K562 (cell line): ENCODE measurements around the gene LRFN2. TPM values are rescaled to one million over a fixed set of nuclear protein-coding genes. Genes with fewer than 3 reads are reported as not detected.

Source experiments
- ATAC-seq: fragments of 200-7000 bp; cut with Tn5 transposase; 3 replicates; pipeline ENCODE4 v1.9.1; 2020; ENCODE audit warnings: moderate library complexity
- BruUV-seq: library from RNA; stranded (reverse); fragments of 400-500 nt; replicated peaks from 2 replicates; lab custom pipeline; 2021; lab: Mats Ljungman, UMichigan
- CTCF ChIA-PET: fragments of 300-600 bp; formaldehyde crosslinking; extraction: SDS; loops from one replicate; lab custom pipeline; 2021; ENCODE audit warnings: low intra/inter-chr PET ratio; lab: Yijun Ruan, JAX
- POLR2A ChIA-PET: fragments of 300-600, 350-650 bp; sonication (Branson Sonifier 250); formaldehyde crosslinking; extraction: SDS; loops from one replicate; lab custom pipeline; 2021; ENCODE audit warnings: antibody characterized with exemption, inconsistent platforms; lab: Yijun Ruan, JAX
- DNase-seq, 4 experiments: peaks; one replicate each; pipeline versions ENCODE4 v3.0.0 to v3.0.0-alpha.2; 2011 to 2018; ENCODE audit warnings: low spot score in 3 of 4, mixed read lengths in 3 of 4; ENCODE audit errors: extremely low read depth in 1 of 4
- FAIRE-seq: peaks from 2 replicates; lab custom pipeline; 2011; peaks lifted over from hg19 to GRCh38; lab: Jason Lieb, UNC
- H2AFZ ChIP-seq: 2 replicates; pipeline ENCODE4 v1.6.0; 2011; ENCODE audit warnings: low read depth, low read length, control low read depth, inconsistent platforms
- H3K27ac ChIP-seq: fragments of 200-600 bp; 3 replicates; pipeline ENCODE4 v1.8.0; 2011; ENCODE audit warnings: low read depth, mild to moderate bottlenecking, control low read depth, inconsistent platforms, low read length, moderate library complexity, mixed read lengths; ENCODE audit errors: extremely low read depth
- H3K27me3 ChIP-seq, 2 experiments: fragments of 300-600 bp in 1 of 2; 2 replicates in 1 of 2; 3 replicates in 1 of 2; pipeline versions ENCODE4 v1.6.0 to v1.8.0; 2011; ENCODE audit warnings: inconsistent platforms in 2 of 2, low read length in 2 of 2, mild to moderate bottlenecking in 1 of 2, mixed read lengths in 1 of 2, moderate library complexity in 1 of 2; ENCODE audit not compliant: control insufficient read depth in 2 of 2, insufficient read depth in 2 of 2
- H3K36me3 ChIP-seq: fragments of 300-600 bp; 3 replicates; pipeline ENCODE4 v1.8.0; 2011; ENCODE audit warnings: mild to moderate bottlenecking, low read length, inconsistent platforms; ENCODE audit not compliant: control insufficient read depth, insufficient read depth
- H3K4me1 ChIP-seq, 2 experiments: fragments of 200-600 bp in 1 of 2; replicated peaks in 1 of 2; 2 replicates in 1 of 2; 3 replicates in 1 of 2; pipeline versions ENCODE4 v1.5.1 to v1.8.0; 2011; ENCODE audit warnings: inconsistent platforms in 2 of 2, low read length in 2 of 2, mild to moderate bottlenecking in 1 of 2, mixed read lengths in 1 of 2, moderate library complexity in 1 of 2; ENCODE audit not compliant: control insufficient read depth in 2 of 2, insufficient read depth in 2 of 2
- H3K4me2 ChIP-seq: 2 replicates; pipeline ENCODE4 v1.6.1; 2011; ENCODE audit warnings: low read length, control low read depth, inconsistent platforms, mixed read lengths; ENCODE audit not compliant: insufficient read depth
- H3K4me3 ChIP-seq: fragments of 200-600 bp; sonication (generic), shearing (Covaris generic); 2 replicates; pipeline ENCODE4 v1.5.1; 2016; ENCODE audit warnings: control low read depth, inconsistent platforms
- H3K79me2 ChIP-seq: fragments of 200-600 bp; 3 replicates; pipeline ENCODE4 v1.8.0; 2011; ENCODE audit warnings: low read length, inconsistent platforms; ENCODE audit not compliant: control insufficient read depth, insufficient read depth
- H3K9ac ChIP-seq, 2 experiments: 2 replicates each; pipeline versions ENCODE4 v1.6.0 to v1.6.1; 2011; ENCODE audit warnings: low read depth in 2 of 2, low read length in 2 of 2, control low read depth in 1 of 2, inconsistent platforms in 1 of 2, mild to moderate bottlenecking in 1 of 2, mixed read lengths in 1 of 2; ENCODE audit not compliant: insufficient read depth in 1 of 2
- H3K9me1 ChIP-seq: one replicate; pipeline ENCODE4 v1.6.0; 2011; ENCODE audit warnings: inconsistent platforms, mild to moderate bottlenecking, low read length, moderate library complexity; ENCODE audit not compliant: control insufficient read depth, insufficient read depth
- H3K9me3 ChIP-seq: replicated peaks from 2 replicates; pipeline ENCODE4 v1.5.1; 2011; ENCODE audit warnings: low read depth, low read length, inconsistent platforms; ENCODE audit not compliant: control insufficient read depth, insufficient read depth
- H4K20me1 ChIP-seq: replicated peaks from 2 replicates; pipeline ENCODE4 v1.6.1; 2011; ENCODE audit warnings: low read length, inconsistent platforms, mixed read lengths; ENCODE audit not compliant: control insufficient read depth, insufficient read depth
- BRD4 ChIP-seq: fragments of 200-600 bp; sonication (generic); IDR thresholded peaks from 2 replicates; pipeline ENCODE4 v1.6.1; 2017; ENCODE audit warnings: inconsistent platforms
- CBX8 ChIP-seq: fragments of 200-600 bp; sonication (generic); IDR thresholded peaks from 2 replicates; pipeline ENCODE4 v1.6.1; 2012; ENCODE audit warnings: borderline replicate concordance, mixed run types, low read depth, mild to moderate bottlenecking, moderate library complexity, mixed read lengths, low read length, control low read depth, inconsistent platforms; ENCODE audit not compliant: poor library complexity, severe bottlenecking; ENCODE audit errors: extremely low read depth
- CEBPB ChIP-seq: fragments of 450-650 bp; IDR thresholded peaks from 2 replicates; pipeline ENCODE4 v1.6.1; 2016; ENCODE audit warnings: missing genetic modification characterization, missing compliant biosample characterization
- CHD1 ChIP-seq: fragments of 200-600 bp; sonication (generic); IDR thresholded peaks from one replicate; pipeline ENCODE4 v1.6.1; 2012; ENCODE audit warnings: mild to moderate bottlenecking, moderate library complexity, low read length, inconsistent platforms
- CHD4 ChIP-seq: fragments of 200-600 bp; sonication (generic); IDR thresholded peaks from 3 replicates; pipeline ENCODE4 v1.6.1; 2012; ENCODE audit warnings: low read depth, mild to moderate bottlenecking, mixed read lengths, low read length, inconsistent platforms; ENCODE audit not compliant: insufficient read depth, insufficient replicate concordance, poor library complexity, severe bottlenecking
- HNRNPLL ChIP-seq: fragments of 200-400 bp; formaldehyde crosslinking; IDR thresholded peaks from 2 replicates; pipeline ENCODE4 v1.6.1; 2017; ENCODE audit warnings: low read length, low read depth, mild to moderate bottlenecking; ENCODE audit not compliant: poor library complexity, severe bottlenecking
- SMARCB1 ChIP-seq: IDR thresholded peaks from 2 replicates; pipeline ENCODE4 v1.6.1; 2011; ENCODE audit warnings: improper control_type of control experiment, low read depth; ENCODE audit not compliant: insufficient read length
- SPI1 ChIP-seq: IDR thresholded peaks from 2 replicates; pipeline ENCODE4 v1.6.1; 2011; ENCODE audit warnings: low read depth, low read length, control low read depth, borderline replicate concordance
- TBL1XR1 ChIP-seq, 2 experiments: IDR thresholded peaks; 2 replicates each; pipeline ENCODE4 v1.6.1; 2012; ENCODE audit warnings: improper control_type of control experiment in 2 of 2, low read length in 2 of 2, mild to moderate bottlenecking in 1 of 2
- WGBS: fragments of 100-300 bp; shearing (Covaris generic); methylation state at CpG from one replicate; pipeline ENCODE4 v1.1.6; 2016; ENCODE audit warnings: low coverage, mixed read lengths; ENCODE audit not compliant: insufficient coverage; ENCODE audit errors: missing lambda C conversion rate; 5-methylcytosine and 5-hydroxymethylcytosine counted together
- in situ Hi-C: fragments of 300-500 bp; cut with MboI; formaldehyde crosslinking; loops from 4 replicates; pipeline ENCODE4 v1.15.0; 2018; ENCODE audit warnings: inconsistent platforms, mixed read lengths
- intact Hi-C: fragments of 100-400 bp; cut with micrococcal nuclease; formaldehyde crosslinking; loops from 2 replicates; pipeline ENCODE4 v1.14.2; 2022
- polyA plus RNA-seq, 8 experiments: library from polyadenylated mRNA; depleted of rRNA in 4 of 8; stranded (reverse) in 5 of 8; unstranded in 3 of 8; fragments of >200 nt; fragmentation: Nextera tagmentation in 2 of 8; fragmentation: Illumina TruSeq in 1 of 8; extraction: Ambion mirVana in 2 of 8; extraction: Trizol in 1 of 8; gene quantifications; 2 replicates each; pipeline versions ENCODE4 v1.2.1 to v1.2.3, GENCODE V29; 2011 to 2014; ENCODE audit warnings: inconsistent platforms in 1 of 8, missing spikeins in 1 of 8
- total RNA-seq, 7 experiments: library from RNA; depleted of rRNA in 6 of 7; stranded (reverse); fragments of >200 nt in 6 of 7; fragmentation: Illumina TruSeq in 2 of 7; extraction: Trizol in 2 of 7; gene quantifications; 2 replicates each; pipeline versions ENCODE4 v1.2.1 to v1.2.3, GENCODE V29; 2011 to 2021; ENCODE audit warnings: low replicate concordance in 1 of 7
- TF ChIP-seq, protein P1 (sequence below), 2 experiments: IDR thresholded peaks; 2 replicates each; pipeline ENCODE4 v1.6.1; 2011; ENCODE audit warnings: borderline replicate concordance in 1 of 2, control low read depth in 1 of 2, low read depth in 1 of 2, low read length in 1 of 2, mild to moderate bottlenecking in 1 of 2, mixed read lengths in 1 of 2, moderate library complexity in 1 of 2; ENCODE audit not compliant: insufficient read depth in 1 of 2, insufficient read length in 1 of 2, poor library complexity in 1 of 2, severe bottlenecking in 1 of 2; ENCODE audit errors: extremely low read depth in 1 of 2

Gene LRFN2
- total and polyA plus RNA-seq, 9 of the 15 experiments (the other 6 are each of a cell fraction or from before 2014, with no cell fraction given), result not detected

- Histone ChIP-seq H4K20me1 (no peaks in the 10 kb centered on the region), H3K9me1 (no peaks in the 10 kb centered on the region), H3K4me1 (peaks cover 7 to 27% of the 10 kb centered on the region in 2 experiments; a peak in 4 of 5 replicates), H3K79me2 (0 out of 3 replicates have a peak, but pooled peaks cover 3% of the 10 kb centered on the region), H3K4me3 (no peak overlapping the region), H3K36me3 (no peaks in the 10 kb centered on the region), H3K27ac (no peak overlapping the region), H3K9ac (no peak overlapping the region), H3K9me3 (0 out of 2 replicates have a peak, but pooled peaks cover 6% of the 10 kb centered on the region), H2AFZ (no peak overlapping the region), H3K4me2 (peak overlapping the region; percentile 7; the same call in 1 of the 2 replicates), H3K27me3 (no peaks in the 10 kb centered on the region)
- no peak for ATAC-seq
- BruUV-seq, result no TSS peak
- no peak for FAIRE-seq
- TF ChIP-seq CEBPB (no peak), SPI1 (peak; percentile 68; the same call in 1 of the 2 replicates)
- intact Hi-C loops, result no loop called here
- DNase-seq, result no peak
- 0% methylated on average over 1 of the region's 1 CpG for WGBS
- in situ Hi-C loops, result no loop called here
- POLR2A ChIA-PET, result no interaction called here
- CTCF ChIA-PET, result no interaction called here
Observed at GRCh38 chr6:40379811-40380210, 207.4 kb downstream of the LRFN2 start.

DNA sequence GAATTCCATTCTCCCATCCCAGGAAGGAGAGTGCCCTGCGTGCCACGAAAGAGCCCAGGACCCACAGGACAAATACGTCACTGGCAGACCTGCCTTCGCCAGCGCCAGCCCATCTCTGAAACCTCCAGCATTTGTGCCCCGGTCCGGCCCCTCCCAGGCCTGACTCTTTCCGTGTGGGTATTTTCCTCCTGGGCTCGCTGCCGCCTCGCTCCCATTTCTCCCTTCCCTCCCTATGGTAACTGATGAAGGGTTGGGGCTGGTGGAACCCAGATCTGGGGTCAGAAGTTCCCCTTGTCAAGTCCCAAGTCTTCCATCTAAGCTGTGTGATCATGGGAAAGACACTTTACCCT, 208.5 kb downstream of the LRFN2 start:
- H3K79me2 ChIP-seq, result 0 out of 3 replicates have a peak, but pooled peaks cover 3% of the 10 kb centered on the region
- peak overlapping the region; percentile 74; the same call in 1 of the 2 replicates for H2AFZ ChIP-seq
- ATAC-seq (no peak), DNase-seq (no peak), FAIRE-seq (no peak)
- H3K9me3 ChIP-seq, result 0 out of 2 replicates have a peak, but pooled peaks cover 6% of the 10 kb centered on the region
- H3K4me2 ChIP-seq, result peak overlapping the region; percentile 65
- BruUV-seq, result no TSS peak
- POLR2A ChIA-PET, result no interaction called here
- H4K20me1 ChIP-seq, result no peaks in the 10 kb centered on the region
- peaks cover 7 to 27% of the 10 kb centered on the region in 2 experiments; a peak in 4 of 5 replicates for H3K4me1 ChIP-seq
- H3K27me3 ChIP-seq, result no peaks in the 10 kb centered on the region
- WGBS, result 67% methylated on average over 10 of the region's 11 CpGs
- intact Hi-C loops (no loop called here), in situ Hi-C loops (no loop called here)
- H3K9me1 ChIP-seq, result no peaks in the 10 kb centered on the region
- no peaks in the 10 kb centered on the region for H3K36me3 ChIP-seq
- peak overlapping the region; percentile 17 for H3K4me3 ChIP-seq
- CTCF ChIA-PET, result no interaction called here
- peak overlapping the region; percentile 67; the same call in 2 of the 3 replicates for H3K27ac ChIP-seq
- no peak overlapping the region for H3K9ac ChIP-seq
- TF ChIP-seq SMARCB1, result no peak
- TF ChIP-seq TBL1XR1 (IDR thresholded peaks at IDR 0.05; ENCODE audit: low read length in 2 of 2), result no peak
- TF ChIP-seq, protein P1, sequence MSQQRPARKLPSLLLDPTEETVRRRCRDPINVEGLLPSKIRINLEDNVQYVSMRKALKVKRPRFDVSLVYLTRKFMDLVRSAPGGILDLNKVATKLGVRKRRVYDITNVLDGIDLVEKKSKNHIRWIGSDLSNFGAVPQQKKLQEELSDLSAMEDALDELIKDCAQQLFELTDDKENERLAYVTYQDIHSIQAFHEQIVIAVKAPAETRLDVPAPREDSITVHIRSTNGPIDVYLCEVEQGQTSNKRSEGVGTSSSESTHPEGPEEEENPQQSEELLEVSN (IDR thresholded peaks at IDR 0.05; ENCODE audit: borderline replicate concordance in 1 of 2, extremely low read depth in 1 of 2, insufficient read depth in 1 of 2, insufficient read length in 1 of 2, low read depth in 1 of 2, low read length in 1 of 2, poor library complexity in 1 of 2, severe bottlenecking in 1 of 2), result no peak
- TF ChIP-seq BRD4, result peak; percentile 49; the same call in 1 of the 2 replicates
- no peak for TF ChIP-seq CHD4
- TF ChIP-seq HNRNPLL, result no peak
- TF ChIP-seq CBX8, result no peak
- TF ChIP-seq CHD1, result no peak
